ENCODE data around the gene TET3.
A peak's percentile ranks its signal among the peaks of the same experiment; 100 is the strongest.

TET3 gene

GRCh38 chr2:73980566-73980965, 4.1 kb upstream of the TET3 start:
- Histone ChIP-seq H3K36me3 (no peaks in the 10 kb centered on the region), H3K4me3 (no peak overlapping the region), H3K27ac (no peak overlapping the region), H3K4me1 (peaks cover 0 to 41% (median 31%) of the 10 kb centered on the region in 4 donors), H3K27me3 (peaks cover 0 to 3% of the 10 kb centered on the region in 2 donors), H3K9me3 (no peaks in the 10 kb centered on the region)
- no peak for DNase-seq
- intact Hi-C loops (cut with DNase I; ENCODE audit: low total_unique reads), result loop anchor here (5.0 kb wide), 1 partner anchor 48 kb away; no protein-coding TSS in a partner anchor
- TF ChIP-seq CTCF (IDR thresholded peaks at IDR 0.05), result no peak

DNA sequence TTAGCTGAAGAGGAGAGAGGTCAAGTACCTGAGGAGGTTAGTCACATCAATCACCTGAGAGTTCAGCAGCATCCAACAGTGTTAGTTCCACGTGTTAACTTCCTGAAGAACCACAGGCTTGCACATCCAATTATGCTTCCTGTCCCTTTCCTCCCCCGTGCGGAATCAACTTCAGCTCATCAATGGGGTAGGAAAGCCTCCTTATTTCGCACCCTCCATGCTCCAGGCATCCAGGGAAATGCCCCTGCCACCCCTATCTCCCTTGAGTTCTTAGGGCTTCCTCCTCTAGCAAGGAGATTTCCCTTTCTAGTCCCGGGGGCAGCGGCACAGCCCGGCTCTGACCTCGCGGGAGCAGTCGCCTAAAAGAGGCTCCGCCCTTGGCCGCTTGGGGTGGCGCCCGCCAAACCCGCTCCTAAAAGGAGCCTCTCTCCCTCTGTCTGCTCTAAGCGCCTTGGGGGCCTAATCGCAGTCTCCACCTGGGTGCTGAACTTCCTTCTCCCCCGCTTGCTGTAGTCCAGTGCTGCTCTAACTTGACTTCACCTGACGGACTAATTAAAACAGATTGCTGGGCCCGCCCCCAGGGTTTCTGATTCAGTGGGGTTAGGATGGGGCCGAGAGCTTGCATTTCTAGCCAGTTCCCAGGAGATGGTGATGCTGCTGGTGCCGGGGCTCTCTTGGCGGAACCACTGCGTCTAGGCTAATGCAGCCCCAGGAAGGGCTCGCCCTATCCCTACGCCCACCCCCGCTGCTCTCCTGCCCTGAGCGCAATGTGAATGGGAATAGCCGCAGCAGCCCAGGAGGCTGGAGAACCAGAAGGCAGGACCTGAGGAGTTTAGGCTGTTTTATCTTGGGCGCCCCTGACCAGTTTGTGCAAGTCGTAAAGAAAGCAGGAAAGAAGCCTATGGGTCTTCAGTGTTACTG, 3.4 kb upstream of the TET3 start:
- H3K36me3 ChIP-seq, result no peaks in the 10 kb centered on the region
- H3K4me1 ChIP-seq, result peaks cover 0 to 48% (median 37%) of the 10 kb centered on the region in 4 donors
- TF ChIP-seq CTCF (IDR thresholded peaks at IDR 0.05), result no peak
- intact Hi-C loops (cut with DNase I; ENCODE audit: low total_unique reads), result loop anchor here (5.0 kb wide), 1 partner anchor 49 kb away; no protein-coding TSS in a partner anchor
- peaks cover 0 to 3% of the 10 kb centered on the region in 2 donors for H3K27me3 ChIP-seq
- H3K27ac ChIP-seq, result peak overlapping the region in 1 of 2 donors; percentile 48
- no peak for DNase-seq
- no peaks in the 10 kb centered on the region for H3K9me3 ChIP-seq
- peak overlapping the region; percentile 33 to 47 for H3K4me3 ChIP-seq

- Histone ChIP-seq H3K27ac (peak overlapping the region in 1 of 2 donors; percentile 48), H3K4me3 (peak overlapping the region; percentile 33 to 47), H3K9me3 (no peaks in the 10 kb centered on the region), H3K36me3 (no peaks in the 10 kb centered on the region), H3K27me3 (peaks cover 0 to 3% of the 10 kb centered on the region in 2 donors), H3K4me1 (peaks cover 0 to 51% (median 40%) of the 10 kb centered on the region in 4 donors)
- no peak for TF ChIP-seq CTCF (IDR thresholded peaks at IDR 0.05)
- peak in 1 of 2 donors; percentile 77 for DNase-seq
- intact Hi-C loops (cut with DNase I; ENCODE audit: low total_unique reads), result loop anchor here (5.0 kb wide), 1 partner anchor 50 kb away; no protein-coding TSS in a partner anchor
These were observed 2.5 kb upstream of the TET3 start for GRCh38 chr2:73982140-73982617.

GRCh38 chr2:73983322-73984202, 1.1 kb upstream of the TET3 start:
- H3K4me3 ChIP-seq, result peak overlapping the region; percentile 61 to 66
- H3K27ac ChIP-seq, result peak overlapping the region; percentile 40 to 43
- H3K36me3 ChIP-seq, result no peaks in the 10 kb centered on the region
- intact Hi-C loops (cut with DNase I; ENCODE audit: low total_unique reads), result loop anchor here (5.0 kb wide), 1 partner anchor 51 kb away; no protein-coding TSS in a partner anchor
- no peak for TF ChIP-seq CTCF (IDR thresholded peaks at IDR 0.05)
- peaks cover 0 to 65% (median 49%) of the 10 kb centered on the region in 4 donors for H3K4me1 ChIP-seq
- DNase-seq, result no peak
- peaks cover 0 to 3% of the 10 kb centered on the region in 2 donors for H3K27me3 ChIP-seq
- H3K9me3 ChIP-seq, result no peaks in the 10 kb centered on the region

DNA sequence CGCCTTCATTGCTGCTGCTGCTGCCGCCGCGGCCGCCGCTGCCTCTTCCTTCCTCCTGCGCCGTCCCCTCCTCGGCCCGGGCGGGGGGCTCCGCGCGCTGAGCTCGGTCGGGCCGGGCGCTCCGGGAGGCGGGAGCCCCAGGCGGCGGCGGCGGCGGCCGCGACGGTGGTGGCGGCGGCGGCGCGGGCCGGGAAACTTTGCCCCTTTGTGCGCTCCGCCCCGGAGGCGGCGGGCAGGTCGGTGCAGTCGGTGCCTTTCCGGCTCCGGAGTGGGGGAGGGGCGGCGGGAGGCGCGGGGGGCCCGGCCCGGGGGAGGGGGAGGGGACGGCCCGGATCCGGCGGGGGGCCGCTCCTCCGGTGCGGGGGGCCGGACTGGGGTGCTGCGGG, 205 bp downstream of the TET3 start:
- DNase-seq, result no peak
- no peaks in the 10 kb centered on the region for H3K27me3 ChIP-seq
- peaks cover 0 to 65% (median 49%) of the 10 kb centered on the region in 4 donors for H3K4me1 ChIP-seq
- intact Hi-C loops (cut with DNase I; ENCODE audit: low total_unique reads), result loop anchor here (5.0 kb wide), 1 partner anchor 53 kb away; no protein-coding TSS in a partner anchor
- no peaks in the 10 kb centered on the region for H3K9me3 ChIP-seq
- no peaks in the 10 kb centered on the region for H3K36me3 ChIP-seq
- H3K4me3 ChIP-seq, result peak overlapping the region; percentile 61 to 66
- no peak for TF ChIP-seq CTCF (IDR thresholded peaks at IDR 0.05)
- H3K27ac ChIP-seq, result no peak overlapping the region
